Panc1 (cell line): ENCODE results near the gene BARX1. TPM values are rescaled to one million over a fixed set of nuclear protein-coding genes. Genes with fewer than 3 reads are reported as not detected.

ENCODE experiments used
- ATAC-seq: fragments of 200-7000 bp; cut with Tn5 transposase; 2 replicates; pipeline ENCODE4 v1.9.1; 2020; ENCODE audit warnings: mild to moderate bottlenecking, moderate library complexity
- BruUV-seq: library from RNA; stranded (reverse); fragments of 400-500 nt; replicated peaks from 2 replicates; lab custom pipeline; 2021; lab: Mats Ljungman, UMichigan
- CTCF ChIA-PET: fragments of 300-600 bp; sonication (Branson Sonifier 250); formaldehyde crosslinking; loops from one replicate; lab custom pipeline; 2022; ENCODE audit warnings: antibody characterized with exemption; lab: Charles Lee
- POLR2A ChIA-PET: fragments of 300-600 bp; sonication (Branson Sonifier 250); formaldehyde crosslinking; loops from one replicate; lab custom pipeline; 2022; ENCODE audit warnings: antibody characterized with exemption; lab: Charles Lee
- DNase-seq: peaks from one replicate; pipeline ENCODE4 v3.0.0-alpha.2; 2010; ENCODE audit warnings: low read depth, low spot score
- H3K27ac ChIP-seq: 2 replicates; pipeline ENCODE4 v1.5.1; 2011; ENCODE audit warnings: mild to moderate bottlenecking, low read length, inconsistent platforms
- H3K27me3 ChIP-seq: fragments of 200-500 bp; sonication (Bioruptor generic); 2 replicates; pipeline ENCODE4 v1.6.0; 2014; ENCODE audit warnings: low read length, inconsistent platforms; ENCODE audit not compliant: control insufficient read depth, insufficient read depth
- H3K36me3 ChIP-seq: fragments of 200-500 bp; sonication (Bioruptor generic); 2 replicates; pipeline ENCODE4 v1.5.1; 2014; ENCODE audit warnings: inconsistent platforms, mild to moderate bottlenecking, low read length, moderate library complexity; ENCODE audit not compliant: control insufficient read depth, insufficient read depth
- H3K4me1 ChIP-seq: 2 replicates; pipeline ENCODE4 v1.5.1; 2011; ENCODE audit warnings: inconsistent platforms, mild to moderate bottlenecking, low read length, moderate library complexity; ENCODE audit not compliant: control insufficient read depth, insufficient read depth
- H3K4me3 ChIP-seq, 2 experiments: 2 replicates each; pipeline ENCODE4 v1.5.1; 2011 to 2012; ENCODE audit warnings: low read depth in 2 of 2, low read length in 2 of 2, mild to moderate bottlenecking in 2 of 2, inconsistent platforms in 1 of 2, moderate library complexity in 1 of 2
- H3K9me3 ChIP-seq: fragments of 200-500 bp; sonication (Bioruptor generic); 2 replicates; pipeline ENCODE4 v1.5.1; 2014; ENCODE audit warnings: low read depth, mild to moderate bottlenecking, inconsistent platforms, low read length, moderate library complexity; ENCODE audit not compliant: control insufficient read depth, insufficient read depth
- POLR2AphosphoS5 ChIP-seq: IDR thresholded peaks from 2 replicates; pipeline ENCODE4 v1.6.1; 2012; ENCODE audit warnings: mild to moderate bottlenecking, low read depth, low read length, moderate library complexity
- SIN3A ChIP-seq: IDR thresholded peaks from 2 replicates; pipeline ENCODE4 v1.6.1; 2012; ENCODE audit warnings: low read depth, mild to moderate bottlenecking, low read length, moderate library complexity, borderline replicate concordance; ENCODE audit not compliant: insufficient read depth
- TCF7L2 ChIP-seq: IDR thresholded peaks from 2 replicates; pipeline ENCODE4 v1.6.1; 2011; ENCODE audit warnings: mild to moderate bottlenecking, low read depth, low read length, inconsistent platforms
- in situ Hi-C: cut with HindIII; loops from 2 replicates; pipeline ENCODE4 v1.10.0; 2016; ENCODE audit warnings: low sequenced_read_pairs, low pct_unique_long_range_greater_than_20kb
- intact Hi-C: fragments of 100-400 bp; cut with micrococcal nuclease; formaldehyde crosslinking; loops from one replicate; pipeline ENCODE4 v1.10.0; 2022; ENCODE audit not compliant: unreplicated experiment
- total RNA-seq: library from RNA; stranded (reverse); gene quantifications from one replicate; pipeline ENCODE4 v1.2.1, GENCODE V29; 2021; ENCODE audit not compliant: unreplicated experiment
- TF ChIP-seq, protein P1 (sequence below): fragments of 450-650 bp; IDR thresholded peaks from 2 replicates; pipeline ENCODE4 v1.5.1; 2017; ENCODE audit warnings: mild to moderate bottlenecking
- TF ChIP-seq, protein P2 (sequence below), 2 experiments: IDR thresholded peaks; 2 replicates each; pipeline ENCODE4 v1.6.1; 2011 to 2012; ENCODE audit warnings: low read depth in 2 of 2, control low read depth in 1 of 2, low read length in 1 of 2, mild to moderate bottlenecking in 1 of 2, moderate library complexity in 1 of 2; ENCODE audit not compliant: insufficient read depth in 1 of 2

BARX1 gene
- total RNA-seq, 1 experiment from 2014 or later, result 81.2 TPM

DNA sequence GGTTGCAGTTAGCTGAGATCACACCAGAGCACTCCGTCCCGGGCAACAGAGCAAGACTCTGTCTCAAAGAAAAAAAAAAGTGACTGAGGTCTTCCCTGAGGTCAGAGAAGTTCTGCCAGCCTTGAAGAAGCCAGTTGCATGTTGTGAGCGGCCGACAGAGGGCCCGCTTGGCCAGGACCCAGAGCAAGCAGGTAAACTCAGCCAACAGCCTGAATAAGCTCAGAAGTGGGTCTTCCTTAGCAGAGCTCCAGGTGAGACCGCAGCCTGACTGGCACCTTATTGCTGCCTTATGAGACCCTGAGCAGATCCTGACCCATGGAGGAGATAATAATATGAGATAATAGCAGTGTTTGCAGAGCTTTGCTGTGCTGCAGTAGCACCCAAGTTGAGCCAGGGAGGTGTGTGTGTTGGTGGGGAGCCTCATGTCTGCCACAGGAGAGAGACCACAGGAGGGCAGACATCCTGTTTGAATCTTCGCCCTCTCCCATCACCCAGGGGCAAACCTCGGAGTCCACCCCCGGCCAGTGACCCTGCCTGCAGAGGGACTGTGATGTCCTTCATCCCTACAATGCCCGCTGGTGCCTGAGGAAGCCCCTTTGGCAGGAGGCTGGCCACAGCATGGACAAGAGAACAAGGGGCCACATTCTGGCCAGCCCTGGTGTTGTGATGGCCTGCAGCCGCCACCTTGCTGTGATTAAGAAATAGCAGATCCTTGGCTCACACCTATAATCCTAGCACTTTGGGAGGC lies 10.8 kb upstream of the BARX1 start:
- ATAC-seq, result no peak
- no peak for DNase-seq
- Histone ChIP-seq H3K4me3 (no peak overlapping the region), H3K9me3 (no peaks in the 10 kb centered on the region), H3K36me3 (no peaks in the 10 kb centered on the region), H3K27ac (no peak overlapping the region), H3K27me3 (no peaks in the 10 kb centered on the region), H3K4me1 (no peaks in the 10 kb centered on the region; the same call in none of the 2 replicates)
- ChIA-PET CTCF (no interaction called here), POLR2A (no interaction called here)
- in situ Hi-C loops, result no loop called here
- BruUV-seq, result no TSS peak
- no peak for TF ChIP-seq TCF7L2
- no peak for TF ChIP-seq SIN3A
- TF ChIP-seq, protein P1, sequence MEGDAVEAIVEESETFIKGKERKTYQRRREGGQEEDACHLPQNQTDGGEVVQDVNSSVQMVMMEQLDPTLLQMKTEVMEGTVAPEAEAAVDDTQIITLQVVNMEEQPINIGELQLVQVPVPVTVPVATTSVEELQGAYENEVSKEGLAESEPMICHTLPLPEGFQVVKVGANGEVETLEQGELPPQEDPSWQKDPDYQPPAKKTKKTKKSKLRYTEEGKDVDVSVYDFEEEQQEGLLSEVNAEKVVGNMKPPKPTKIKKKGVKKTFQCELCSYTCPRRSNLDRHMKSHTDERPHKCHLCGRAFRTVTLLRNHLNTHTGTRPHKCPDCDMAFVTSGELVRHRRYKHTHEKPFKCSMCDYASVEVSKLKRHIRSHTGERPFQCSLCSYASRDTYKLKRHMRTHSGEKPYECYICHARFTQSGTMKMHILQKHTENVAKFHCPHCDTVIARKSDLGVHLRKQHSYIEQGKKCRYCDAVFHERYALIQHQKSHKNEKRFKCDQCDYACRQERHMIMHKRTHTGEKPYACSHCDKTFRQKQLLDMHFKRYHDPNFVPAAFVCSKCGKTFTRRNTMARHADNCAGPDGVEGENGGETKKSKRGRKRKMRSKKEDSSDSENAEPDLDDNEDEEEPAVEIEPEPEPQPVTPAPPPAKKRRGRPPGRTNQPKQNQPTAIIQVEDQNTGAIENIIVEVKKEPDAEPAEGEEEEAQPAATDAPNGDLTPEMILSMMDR, result no peak
- TF ChIP-seq, protein P2, sequence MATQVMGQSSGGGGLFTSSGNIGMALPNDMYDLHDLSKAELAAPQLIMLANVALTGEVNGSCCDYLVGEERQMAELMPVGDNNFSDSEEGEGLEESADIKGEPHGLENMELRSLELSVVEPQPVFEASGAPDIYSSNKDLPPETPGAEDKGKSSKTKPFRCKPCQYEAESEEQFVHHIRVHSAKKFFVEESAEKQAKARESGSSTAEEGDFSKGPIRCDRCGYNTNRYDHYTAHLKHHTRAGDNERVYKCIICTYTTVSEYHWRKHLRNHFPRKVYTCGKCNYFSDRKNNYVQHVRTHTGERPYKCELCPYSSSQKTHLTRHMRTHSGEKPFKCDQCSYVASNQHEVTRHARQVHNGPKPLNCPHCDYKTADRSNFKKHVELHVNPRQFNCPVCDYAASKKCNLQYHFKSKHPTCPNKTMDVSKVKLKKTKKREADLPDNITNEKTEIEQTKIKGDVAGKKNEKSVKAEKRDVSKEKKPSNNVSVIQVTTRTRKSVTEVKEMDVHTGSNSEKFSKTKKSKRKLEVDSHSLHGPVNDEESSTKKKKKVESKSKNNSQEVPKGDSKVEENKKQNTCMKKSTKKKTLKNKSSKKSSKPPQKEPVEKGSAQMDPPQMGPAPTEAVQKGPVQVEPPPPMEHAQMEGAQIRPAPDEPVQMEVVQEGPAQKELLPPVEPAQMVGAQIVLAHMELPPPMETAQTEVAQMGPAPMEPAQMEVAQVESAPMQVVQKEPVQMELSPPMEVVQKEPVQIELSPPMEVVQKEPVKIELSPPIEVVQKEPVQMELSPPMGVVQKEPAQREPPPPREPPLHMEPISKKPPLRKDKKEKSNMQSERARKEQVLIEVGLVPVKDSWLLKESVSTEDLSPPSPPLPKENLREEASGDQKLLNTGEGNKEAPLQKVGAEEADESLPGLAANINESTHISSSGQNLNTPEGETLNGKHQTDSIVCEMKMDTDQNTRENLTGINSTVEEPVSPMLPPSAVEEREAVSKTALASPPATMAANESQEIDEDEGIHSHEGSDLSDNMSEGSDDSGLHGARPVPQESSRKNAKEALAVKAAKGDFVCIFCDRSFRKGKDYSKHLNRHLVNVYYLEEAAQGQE (IDR thresholded peaks at IDR 0.05; ENCODE audit: insufficient read depth in 1 of 2, low read depth in 2 of 2, low read length in 1 of 2), result no peak
- TF ChIP-seq POLR2AphosphoS5, result no peak
- intact Hi-C loops, result no loop called here

DNA sequence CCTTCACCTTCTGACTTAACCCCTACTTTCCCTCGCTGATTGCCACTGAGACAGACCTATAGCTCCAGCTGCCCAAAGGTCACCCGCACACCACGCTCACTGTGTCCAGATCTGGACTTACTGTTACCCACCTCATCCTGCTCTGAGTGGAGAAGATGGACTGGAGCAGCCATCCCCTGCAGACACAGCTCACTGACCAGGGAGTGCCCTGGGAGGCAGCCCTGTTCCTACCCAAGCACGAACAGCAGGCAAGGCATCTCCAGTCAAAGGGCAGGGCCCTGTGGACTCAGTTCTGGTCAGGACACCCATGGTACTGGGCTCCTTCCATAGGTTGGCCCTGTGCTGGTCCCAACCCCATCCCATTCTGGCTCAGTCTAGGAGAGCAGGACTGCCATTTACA lies 9.5 kb upstream of the BARX1 start:
- no peak for DNase-seq
- intact Hi-C loops (loop anchor here (5.0 kb wide), 1 partner anchor 137 kb away; no protein-coding TSS in a partner anchor), in situ Hi-C loops (no loop called here)
- H3K4me3 ChIP-seq, result no peak overlapping the region
- ChIA-PET CTCF (no interaction called here), POLR2A (no interaction called here)
- BruUV-seq, result no TSS peak
- no peaks in the 10 kb centered on the region for H3K36me3 ChIP-seq
- no peak overlapping the region for H3K27ac ChIP-seq
- H3K27me3 ChIP-seq, result no peaks in the 10 kb centered on the region
- no peaks in the 10 kb centered on the region; the same call in none of the 2 replicates for H3K4me1 ChIP-seq
- TF ChIP-seq TCF7L2 (no peak), SIN3A (no peak)
- TF ChIP-seq, protein P2 (IDR thresholded peaks at IDR 0.05; ENCODE audit: insufficient read depth in 1 of 2, low read depth in 2 of 2, low read length in 1 of 2), result no peak
- TF ChIP-seq, protein P1, result no peak
- no peaks in the 10 kb centered on the region for H3K9me3 ChIP-seq
- no peak for ATAC-seq
